ENCODE measurements around the gene C4A. TPM values are rescaled to one million over a fixed set of nuclear protein-coding genes. Genes with fewer than 3 reads are reported as not detected.

Gene C4A
- total RNA-seq, 1 experiment from 2014 or later = 7.0 TPM

GRCh38 chr6:31966997-31967925 is 14.6 kb upstream of the C4A start:
- ChIA-PET CTCF (interaction anchor here (0.6 kb wide), 1 partner anchor 870 kb away, joined by 13 read pairs; no protein-coding TSS in a partner anchor), POLR2A (ENCODE audit: unreplicated experiment) (interaction anchor here (0.5 kb wide), 1 partner anchor 97 kb away, joined by 6 read pairs; no protein-coding TSS in a partner anchor)
- Histone ChIP-seq H3K4me2 (no peak overlapping the region), H2AFZ (no peak overlapping the region), H3K4me1 (replicated peaks; ENCODE audit: insufficient read depth) (peaks cover 6% of the 10 kb centered on the region; the same call in 1 of the 2 replicates), H3K9me3 (ENCODE audit: insufficient read depth, low read depth) (no peaks in the 10 kb centered on the region), H3K36me3 (ENCODE audit: low read depth) (peaks cover 4% of the 10 kb centered on the region; the same call in 1 of the 2 replicates), H3K79me2 (ENCODE audit: low read depth) (peaks cover 17% of the 10 kb centered on the region), H3K27ac (no peak overlapping the region), H3F3A (ENCODE audit: insufficient read depth, low read depth) (peaks cover 3% of the 10 kb centered on the region), H3K4me3 (no peak overlapping the region), H4K20me1 (ENCODE audit: insufficient read depth) (no peaks in the 10 kb centered on the region), H3K27me3 (ENCODE audit: insufficient read depth, low read depth) (no peaks in the 10 kb centered on the region), H3K9me2 (ENCODE audit: insufficient read depth) (no peaks in the 10 kb centered on the region)
- intact Hi-C loops (cut with micrococcal nuclease; ENCODE audit: unreplicated experiment) = no loop called here
- no peak for DNase-seq
- BruUV-seq (replicated peaks) = no TSS peak
- TF ChIP-seq EZH2 (IDR thresholded peaks at IDR 0.05; ENCODE audit: low read depth) = no peak
- TF ChIP-seq, protein P1, sequence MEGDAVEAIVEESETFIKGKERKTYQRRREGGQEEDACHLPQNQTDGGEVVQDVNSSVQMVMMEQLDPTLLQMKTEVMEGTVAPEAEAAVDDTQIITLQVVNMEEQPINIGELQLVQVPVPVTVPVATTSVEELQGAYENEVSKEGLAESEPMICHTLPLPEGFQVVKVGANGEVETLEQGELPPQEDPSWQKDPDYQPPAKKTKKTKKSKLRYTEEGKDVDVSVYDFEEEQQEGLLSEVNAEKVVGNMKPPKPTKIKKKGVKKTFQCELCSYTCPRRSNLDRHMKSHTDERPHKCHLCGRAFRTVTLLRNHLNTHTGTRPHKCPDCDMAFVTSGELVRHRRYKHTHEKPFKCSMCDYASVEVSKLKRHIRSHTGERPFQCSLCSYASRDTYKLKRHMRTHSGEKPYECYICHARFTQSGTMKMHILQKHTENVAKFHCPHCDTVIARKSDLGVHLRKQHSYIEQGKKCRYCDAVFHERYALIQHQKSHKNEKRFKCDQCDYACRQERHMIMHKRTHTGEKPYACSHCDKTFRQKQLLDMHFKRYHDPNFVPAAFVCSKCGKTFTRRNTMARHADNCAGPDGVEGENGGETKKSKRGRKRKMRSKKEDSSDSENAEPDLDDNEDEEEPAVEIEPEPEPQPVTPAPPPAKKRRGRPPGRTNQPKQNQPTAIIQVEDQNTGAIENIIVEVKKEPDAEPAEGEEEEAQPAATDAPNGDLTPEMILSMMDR (conservative IDR thresholded peaks at IDR 0.05) = no peak

DNA sequence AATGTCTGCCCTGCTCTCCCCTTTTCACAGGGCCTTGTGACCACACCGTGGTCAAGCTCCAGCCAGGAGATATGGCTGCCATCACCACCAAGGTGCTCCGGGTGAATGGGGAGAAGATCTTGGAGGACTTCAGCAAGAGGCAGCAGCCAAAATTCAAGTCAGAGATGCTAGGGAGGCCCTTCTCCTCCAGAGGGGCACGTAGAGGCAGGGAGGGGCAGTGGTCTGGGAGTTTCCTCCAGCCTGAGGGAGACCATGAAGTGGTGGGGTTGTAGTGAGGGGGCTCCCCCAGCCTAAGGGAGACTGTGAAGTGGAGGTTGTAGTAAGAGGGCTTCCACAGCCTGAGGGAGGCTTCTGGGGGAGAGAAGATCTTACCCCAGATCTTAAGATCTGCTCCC is 13.9 kb upstream of the C4A start:
- Histone ChIP-seq H2AFZ (no peak overlapping the region), H3K9me2 (ENCODE audit: insufficient read depth) (no peaks in the 10 kb centered on the region), H3K4me1 (replicated peaks; ENCODE audit: insufficient read depth) (peaks cover 6% of the 10 kb centered on the region), H3K36me3 (ENCODE audit: low read depth) (0 out of 2 replicates have a peak, but pooled peaks cover 4% of the 10 kb centered on the region), H3K9me3 (ENCODE audit: insufficient read depth, low read depth) (no peaks in the 10 kb centered on the region), H3K4me3 (no peak overlapping the region), H3K79me2 (ENCODE audit: low read depth) (peaks cover 22% of the 10 kb centered on the region), H3F3A (ENCODE audit: insufficient read depth, low read depth) (peaks cover 10% of the 10 kb centered on the region), H3K27ac (no peak overlapping the region), H3K27me3 (ENCODE audit: insufficient read depth, low read depth) (no peaks in the 10 kb centered on the region), H4K20me1 (ENCODE audit: insufficient read depth) (no peaks in the 10 kb centered on the region), H3K4me2 (no peak overlapping the region)
- ChIA-PET POLR2A (ENCODE audit: unreplicated experiment) (no interaction called here), CTCF (no interaction called here)
- intact Hi-C loops (cut with micrococcal nuclease; ENCODE audit: unreplicated experiment) = no loop called here
- BruUV-seq (replicated peaks) = no TSS peak
- no peak for TF ChIP-seq EZH2 (IDR thresholded peaks at IDR 0.05; ENCODE audit: low read depth)
- TF ChIP-seq, protein P1 (conservative IDR thresholded peaks at IDR 0.05) = no peak
- no peak for DNase-seq

GRCh38 chr6:31968326-31968725 is 13.5 kb upstream of the C4A start:
- POLR2A ChIA-PET (ENCODE audit: unreplicated experiment) = interaction anchor here (0.6 kb wide), 1 partner anchor 16 kb away, joined by 3 read pairs; no protein-coding TSS in a partner anchor
- Histone ChIP-seq H3K9me2 (ENCODE audit: insufficient read depth) (no peaks in the 10 kb centered on the region), H3K4me2 (no peak overlapping the region), H3K79me2 (ENCODE audit: low read depth) (peaks cover 26% of the 10 kb centered on the region), H3K27ac (no peak overlapping the region), H3K36me3 (ENCODE audit: low read depth) (0 out of 2 replicates have a peak, but pooled peaks cover 4% of the 10 kb centered on the region), H2AFZ (no peak overlapping the region), H3K27me3 (ENCODE audit: insufficient read depth, low read depth) (no peaks in the 10 kb centered on the region), H3K4me1 (replicated peaks; ENCODE audit: insufficient read depth) (peaks cover 10% of the 10 kb centered on the region), H3F3A (ENCODE audit: insufficient read depth, low read depth) (peaks cover 14% of the 10 kb centered on the region), H3K4me3 (no peak overlapping the region), H4K20me1 (ENCODE audit: insufficient read depth) (no peaks in the 10 kb centered on the region), H3K9me3 (ENCODE audit: insufficient read depth, low read depth) (no peaks in the 10 kb centered on the region)
- CTCF ChIA-PET = no interaction called here
- no peak for DNase-seq
- intact Hi-C loops (cut with micrococcal nuclease; ENCODE audit: unreplicated experiment) = no loop called here
- BruUV-seq (replicated peaks) = no TSS peak
- TF ChIP-seq, protein P1 (conservative IDR thresholded peaks at IDR 0.05) = no peak
